Measurements from ENCODE around the gene SYNE2.

SYNE2 gene

DNA sequence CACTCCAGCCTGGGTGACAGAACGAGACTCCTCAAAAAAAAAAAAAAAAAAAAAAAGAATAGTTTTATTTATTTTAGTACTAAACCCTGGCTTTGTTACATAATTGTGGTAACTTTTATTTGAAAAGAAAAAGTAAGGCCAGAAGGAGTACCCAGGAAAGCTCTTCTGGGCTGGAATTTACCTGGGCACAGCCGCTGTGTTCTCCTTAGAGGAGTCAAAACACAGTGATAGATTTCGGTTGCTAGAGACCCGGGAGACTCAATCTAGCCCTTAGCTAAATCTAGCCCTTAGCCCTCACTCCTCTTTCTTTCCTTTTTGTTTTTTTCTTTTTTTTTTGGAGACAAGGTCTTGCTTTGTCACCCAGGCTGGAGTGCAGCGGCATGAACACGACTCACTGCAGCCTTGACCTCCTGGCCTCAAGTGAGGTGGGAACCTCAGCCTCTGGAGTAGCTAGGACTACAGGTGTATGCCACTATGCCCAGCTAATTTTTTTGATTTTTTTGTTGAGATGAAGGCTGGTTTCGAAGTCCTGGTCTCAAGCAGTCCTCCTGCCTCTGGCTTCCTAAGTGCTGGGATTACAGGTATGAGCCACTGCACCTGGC is 49.7 kb downstream of the SYNE2 start:
- H3K4me3 ChIP-seq (ENCODE audit: low read depth, low read length): no peak overlapping the region
- TF ChIP-seq, protein P1, sequence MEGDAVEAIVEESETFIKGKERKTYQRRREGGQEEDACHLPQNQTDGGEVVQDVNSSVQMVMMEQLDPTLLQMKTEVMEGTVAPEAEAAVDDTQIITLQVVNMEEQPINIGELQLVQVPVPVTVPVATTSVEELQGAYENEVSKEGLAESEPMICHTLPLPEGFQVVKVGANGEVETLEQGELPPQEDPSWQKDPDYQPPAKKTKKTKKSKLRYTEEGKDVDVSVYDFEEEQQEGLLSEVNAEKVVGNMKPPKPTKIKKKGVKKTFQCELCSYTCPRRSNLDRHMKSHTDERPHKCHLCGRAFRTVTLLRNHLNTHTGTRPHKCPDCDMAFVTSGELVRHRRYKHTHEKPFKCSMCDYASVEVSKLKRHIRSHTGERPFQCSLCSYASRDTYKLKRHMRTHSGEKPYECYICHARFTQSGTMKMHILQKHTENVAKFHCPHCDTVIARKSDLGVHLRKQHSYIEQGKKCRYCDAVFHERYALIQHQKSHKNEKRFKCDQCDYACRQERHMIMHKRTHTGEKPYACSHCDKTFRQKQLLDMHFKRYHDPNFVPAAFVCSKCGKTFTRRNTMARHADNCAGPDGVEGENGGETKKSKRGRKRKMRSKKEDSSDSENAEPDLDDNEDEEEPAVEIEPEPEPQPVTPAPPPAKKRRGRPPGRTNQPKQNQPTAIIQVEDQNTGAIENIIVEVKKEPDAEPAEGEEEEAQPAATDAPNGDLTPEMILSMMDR (IDR thresholded peaks at IDR 0.05; ENCODE audit: low read depth, low read length): no peak

DNA sequence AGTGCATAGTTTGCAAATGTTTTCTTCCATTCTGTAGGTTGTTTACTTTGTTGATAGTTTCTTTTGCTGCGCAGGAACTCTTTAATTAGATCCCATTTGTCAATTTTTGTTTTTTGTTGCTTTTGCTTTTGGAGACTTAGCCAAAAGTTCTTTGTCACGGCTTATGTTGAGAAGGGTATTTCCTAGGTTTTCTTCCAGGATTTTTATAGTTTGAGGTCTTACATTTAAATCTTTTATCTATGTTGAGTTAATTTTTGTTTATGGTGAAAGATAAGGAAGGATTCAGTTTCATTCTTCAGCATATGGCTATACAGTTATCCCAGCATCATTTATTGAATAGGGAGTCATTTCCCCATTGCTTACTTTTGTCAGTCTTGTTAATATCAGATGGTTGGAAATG is 51.9 kb downstream of the SYNE2 start:
- no peak overlapping the region for H3K4me3 ChIP-seq (ENCODE audit: low read depth, low read length)
- TF ChIP-seq, protein P1 (IDR thresholded peaks at IDR 0.05; ENCODE audit: low read depth, low read length): no peak

DNA sequence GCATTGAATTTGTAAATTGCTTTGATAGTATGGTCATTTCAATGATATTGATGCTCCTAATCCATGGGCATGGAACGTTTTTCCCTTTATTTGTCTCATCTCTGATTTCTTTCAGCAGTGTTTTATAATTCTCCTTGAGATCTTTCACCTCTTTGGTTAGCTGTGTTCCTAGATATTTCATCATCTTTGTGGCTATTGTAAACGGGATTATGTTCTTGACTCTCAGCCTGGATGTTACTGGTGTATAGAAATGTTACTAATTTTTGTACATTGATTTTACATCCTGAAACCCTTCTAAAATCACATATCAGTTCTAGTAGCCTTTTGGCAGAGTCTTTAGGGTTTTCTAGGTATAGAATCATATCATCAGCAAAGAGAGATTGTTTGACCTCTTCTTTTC is 52.6 kb downstream of the SYNE2 start:
- TF ChIP-seq, protein P1 (IDR thresholded peaks at IDR 0.05; ENCODE audit: low read depth, low read length): no peak
- H3K4me3 ChIP-seq (ENCODE audit: low read depth, low read length): no peak overlapping the region

DNA sequence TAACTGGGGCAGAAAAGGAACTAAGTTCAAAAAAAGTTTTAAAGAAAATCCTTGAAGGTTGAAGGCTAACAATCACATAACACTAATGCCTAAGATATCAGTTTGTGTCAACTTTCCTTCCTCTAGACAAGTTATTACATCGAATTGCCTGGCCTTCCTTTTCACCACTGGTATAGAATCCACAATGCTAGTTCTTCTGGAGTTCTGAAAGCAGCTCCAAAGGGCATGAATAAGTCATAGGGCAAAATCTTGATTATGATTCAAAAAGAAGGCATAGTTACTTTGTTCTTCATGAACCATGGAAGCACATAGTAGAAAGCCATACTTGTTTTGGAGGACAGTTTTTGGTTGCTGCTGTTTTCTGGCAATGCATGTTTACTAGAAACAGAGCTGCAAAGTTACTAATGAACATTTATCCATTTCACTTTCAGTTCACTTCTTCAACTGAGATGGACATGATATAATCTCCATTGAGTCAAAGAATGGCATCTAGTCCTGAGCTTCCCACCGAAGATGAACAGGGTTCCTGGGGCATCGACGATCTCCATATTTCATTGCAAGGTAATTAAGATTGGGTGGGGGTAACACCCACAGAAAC is 56.0 kb downstream of the SYNE2 start:
- H3K4me3 ChIP-seq (ENCODE audit: low read depth, low read length): peak overlapping the region; percentile 27
- TF ChIP-seq, protein P1 (IDR thresholded peaks at IDR 0.05; ENCODE audit: low read depth, low read length): no peak

DNA sequence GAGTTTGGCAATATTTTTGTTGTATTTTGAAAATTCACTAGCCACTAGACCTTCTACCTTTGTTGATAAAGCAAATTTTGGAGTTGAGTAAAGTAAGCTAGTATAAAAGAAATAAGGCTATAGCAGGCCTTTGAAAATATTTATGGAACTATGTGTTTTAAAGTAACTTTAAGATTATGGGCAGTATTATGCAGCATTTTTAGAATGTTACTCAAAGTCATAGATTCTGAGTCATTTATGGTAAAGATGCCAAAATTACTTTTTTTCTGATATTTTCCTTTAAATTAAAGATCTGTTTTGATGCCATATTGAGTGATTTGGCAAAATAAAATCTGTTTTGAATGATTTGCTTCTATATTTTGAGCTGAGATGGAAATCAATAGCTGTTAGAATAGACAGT is 57.2 kb downstream of the SYNE2 start:
- TF ChIP-seq, protein P1 (IDR thresholded peaks at IDR 0.05; ENCODE audit: low read depth, low read length): no peak
- no peak overlapping the region for H3K4me3 ChIP-seq (ENCODE audit: low read depth, low read length)

DNA sequence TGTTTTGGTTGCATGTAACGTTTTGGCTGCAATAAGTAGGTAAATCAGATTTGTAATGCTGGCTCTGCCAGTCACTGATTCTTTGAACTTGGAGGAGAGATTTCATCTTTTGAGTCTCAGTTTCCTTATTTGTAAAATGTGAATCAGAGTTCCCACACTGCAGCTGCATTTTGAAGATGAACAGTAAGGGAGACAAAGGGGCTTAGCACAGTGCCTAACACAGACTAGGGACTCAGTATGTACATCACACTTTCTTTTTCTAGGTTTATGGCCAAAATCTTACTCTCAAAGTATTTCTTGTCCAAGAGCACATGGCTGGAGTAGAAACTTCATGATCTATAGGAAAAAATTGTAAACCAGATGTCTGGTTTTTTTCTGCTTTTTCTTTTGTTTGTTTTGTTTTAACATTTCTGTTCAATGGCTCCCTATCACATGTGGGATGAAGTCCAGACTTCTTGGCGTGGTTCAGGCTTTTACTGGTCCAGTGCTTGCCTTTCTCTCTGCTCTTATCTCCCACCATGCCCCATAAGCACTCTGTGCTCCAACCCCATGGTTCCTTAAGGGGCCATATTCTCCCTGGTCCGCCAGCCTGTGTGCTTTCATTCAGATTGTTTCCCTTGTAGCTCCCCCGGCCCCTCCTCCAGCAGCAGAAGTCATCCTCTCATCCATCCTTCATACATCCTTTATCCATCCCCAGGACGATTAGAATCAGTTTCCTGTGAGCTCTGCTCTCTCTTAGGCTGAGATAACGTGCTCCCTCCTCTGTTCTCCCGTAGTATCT is 58.0 kb downstream of the SYNE2 start:
- H3K4me3 ChIP-seq (ENCODE audit: low read depth, low read length): no peak overlapping the region
- TF ChIP-seq, protein P1 (IDR thresholded peaks at IDR 0.05; ENCODE audit: low read depth, low read length): no peak

DNA sequence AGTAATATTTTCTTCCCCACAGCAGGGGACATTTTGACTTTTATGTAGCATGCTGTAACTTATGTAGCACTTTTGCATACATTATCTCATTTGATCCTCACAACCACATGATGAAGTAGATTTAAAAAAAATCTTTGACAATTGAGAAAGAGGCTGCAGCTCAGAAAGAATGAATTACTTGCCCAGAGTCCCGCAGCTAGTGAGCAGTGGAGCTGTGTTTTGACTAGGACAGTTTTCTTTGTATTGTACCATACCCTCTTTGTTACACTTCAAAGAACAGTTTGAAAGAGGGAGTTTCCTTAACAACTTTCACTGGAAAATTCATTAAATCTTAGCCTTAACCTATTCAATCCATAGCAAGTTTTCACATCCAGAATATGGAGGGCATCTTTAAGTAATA is 58.6 kb downstream of the SYNE2 start:
- TF ChIP-seq, protein P1 (IDR thresholded peaks at IDR 0.05; ENCODE audit: low read depth, low read length): no peak
- no peak overlapping the region for H3K4me3 ChIP-seq (ENCODE audit: low read depth, low read length)

Data from WI38 (cell line).